D721Med (cell line): Measurements from ENCODE around the gene GSAP.

Experiments
- DNase-seq: peaks from one replicate; pipeline ENCODE4 v3.0.0; 2011; ENCODE audit warnings: low spot score; ENCODE audit not compliant: insufficient read length
- FAIRE-seq: peaks from 2 replicates; lab custom pipeline; 2011; peaks lifted over from hg19 to GRCh38; lab: Jason Lieb, UNC
- CTCF ChIP-seq: IDR thresholded peaks from 2 replicates; pipeline ENCODE4 v1.5.1; 2012; ENCODE audit warnings: mild to moderate bottlenecking, control low read depth; ENCODE audit not compliant: insufficient read depth; ENCODE audit errors: missing control alignments

The GSAP gene

GRCh38 chr7:77426521-77427051 is 10.4 kb upstream of the GSAP start:
- FAIRE-seq (no peak), DNase-seq (no peak)
- TF ChIP-seq CTCF = no peak

- DNase-seq (no peak), FAIRE-seq (no peak)
- no peak for TF ChIP-seq CTCF
Measured at GRCh38 chr7:77426052-77426404, 9.9 kb upstream of the GSAP start.

- TF ChIP-seq CTCF = no peak
- FAIRE-seq (no peak), DNase-seq (no peak)
Measured at GRCh38 chr7:77425101-77426051, 9.2 kb upstream of the GSAP start.

- TF ChIP-seq CTCF = no peak
- DNase-seq (no peak), FAIRE-seq (no peak)
Measured at GRCh38 chr7:77422500-77422899, 6.4 kb upstream of the GSAP start.

- FAIRE-seq (no peak), DNase-seq (no peak)
- TF ChIP-seq CTCF = no peak
Measured at GRCh38 chr7:77420986-77421672, 5.0 kb upstream of the GSAP start.

GRCh38 chr7:77420438-77420837 is 4.3 kb upstream of the GSAP start:
- no peak for FAIRE-seq
- DNase-seq = no peak
- TF ChIP-seq CTCF = no peak

GRCh38 chr7:77419102-77419501 is 3.0 kb upstream of the GSAP start:
- FAIRE-seq (no peak), DNase-seq (no peak)
- no peak for TF ChIP-seq CTCF
